ENCODE results near the gene PRICKLE3. TPM values are rescaled to one million over a fixed set of nuclear protein-coding genes. Genes with fewer than 3 reads are reported as not detected.
A peak's percentile ranks its signal among the peaks of the same experiment; 100 is the strongest.

Gene PRICKLE3
- total and polyA plus RNA-seq, 4 donors, result 7.6 to 16.3 (median 11.3) TPM

DNA sequence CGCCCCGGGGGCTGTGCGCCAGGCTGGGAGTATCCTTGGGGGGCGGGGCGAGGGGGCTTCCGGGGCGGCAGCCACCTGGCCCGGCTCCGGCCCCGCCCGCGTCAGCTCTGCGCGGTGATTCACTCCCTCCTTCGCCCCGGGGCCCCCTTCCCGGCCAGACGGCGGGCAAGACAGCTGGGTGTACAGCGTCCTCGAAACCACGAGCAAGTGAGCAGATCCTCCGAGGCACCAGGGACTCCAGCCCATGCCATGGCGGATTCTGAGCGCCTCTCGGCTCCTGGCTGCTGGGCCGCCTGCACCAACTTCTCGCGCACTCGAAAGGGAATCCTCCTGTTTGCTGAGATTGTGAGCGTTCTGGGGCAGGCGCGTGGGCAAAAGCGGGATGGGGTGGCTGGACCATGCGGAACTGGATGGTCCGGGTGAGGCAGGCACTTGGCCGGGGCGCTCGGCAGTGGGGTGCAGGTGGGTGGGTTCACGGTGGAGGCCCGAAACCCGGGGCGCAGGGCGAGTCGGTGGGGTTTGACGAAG is 14.4 kb downstream of the PRICKLE3 start, which contains the start of gene PLP2:
Gene PLP2, plus strand, starts transcription at position 147 of the 528 bp plus-strand sequence. Its CDS starts 103 bp downstream, at position 250.
- 0 to 42% methylated on average over 30 to 46 of the region's 46 CpGs for WGBS, 2 donors
- H3K9me3 ChIP-seq (ENCODE audit: control insufficient read depth in 4 of 4, insufficient read depth in 3 of 4, low read length in 3 of 4), result peaks cover 0 to 8% (median 1%) of the 10 kb centered on the region in 4 donors
- ATAC-seq (ENCODE audit: insufficient read depth, low FRiP score) (peak; percentile 31), DNase-seq (no peak)
- TF ChIP-seq, protein P1, sequence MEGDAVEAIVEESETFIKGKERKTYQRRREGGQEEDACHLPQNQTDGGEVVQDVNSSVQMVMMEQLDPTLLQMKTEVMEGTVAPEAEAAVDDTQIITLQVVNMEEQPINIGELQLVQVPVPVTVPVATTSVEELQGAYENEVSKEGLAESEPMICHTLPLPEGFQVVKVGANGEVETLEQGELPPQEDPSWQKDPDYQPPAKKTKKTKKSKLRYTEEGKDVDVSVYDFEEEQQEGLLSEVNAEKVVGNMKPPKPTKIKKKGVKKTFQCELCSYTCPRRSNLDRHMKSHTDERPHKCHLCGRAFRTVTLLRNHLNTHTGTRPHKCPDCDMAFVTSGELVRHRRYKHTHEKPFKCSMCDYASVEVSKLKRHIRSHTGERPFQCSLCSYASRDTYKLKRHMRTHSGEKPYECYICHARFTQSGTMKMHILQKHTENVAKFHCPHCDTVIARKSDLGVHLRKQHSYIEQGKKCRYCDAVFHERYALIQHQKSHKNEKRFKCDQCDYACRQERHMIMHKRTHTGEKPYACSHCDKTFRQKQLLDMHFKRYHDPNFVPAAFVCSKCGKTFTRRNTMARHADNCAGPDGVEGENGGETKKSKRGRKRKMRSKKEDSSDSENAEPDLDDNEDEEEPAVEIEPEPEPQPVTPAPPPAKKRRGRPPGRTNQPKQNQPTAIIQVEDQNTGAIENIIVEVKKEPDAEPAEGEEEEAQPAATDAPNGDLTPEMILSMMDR (IDR thresholded peaks at IDR 0.05; ENCODE audit: control extremely low read depth, extremely low read depth), result no peak
- peaks cover 0 to 9% (median 3%) of the 10 kb centered on the region in 4 donors for H3K36me3 ChIP-seq (ENCODE audit: control insufficient read depth in 4 of 4, insufficient read depth in 4 of 4, low read length in 4 of 4)
- H3K4me3 ChIP-seq, result peak within 1 kb of the TSS; percentile 28
- H3K9ac ChIP-seq (ENCODE audit: insufficient read depth in 1 of 2, low read length in 2 of 2), result no peak within 1 kb of the TSS
- H3K27ac ChIP-seq (ENCODE audit: low read depth in 1 of 2, low read length in 1 of 2), result peak within 1 kb of the TSS; percentile 88
- H3K4me1 ChIP-seq (ENCODE audit: control insufficient read depth in 5 of 5, insufficient read depth in 5 of 5, low read length in 5 of 5), result peaks cover 0 to 3% (median 0%) of the 10 kb centered on the region in 5 donors
- H3K27me3 ChIP-seq (ENCODE audit: control insufficient read depth in 3 of 3, insufficient read depth in 3 of 3, low read length in 2 of 3), result peaks cover 0 to 5% (median 4%) of the 10 kb centered on the region in 3 donors

DNA sequence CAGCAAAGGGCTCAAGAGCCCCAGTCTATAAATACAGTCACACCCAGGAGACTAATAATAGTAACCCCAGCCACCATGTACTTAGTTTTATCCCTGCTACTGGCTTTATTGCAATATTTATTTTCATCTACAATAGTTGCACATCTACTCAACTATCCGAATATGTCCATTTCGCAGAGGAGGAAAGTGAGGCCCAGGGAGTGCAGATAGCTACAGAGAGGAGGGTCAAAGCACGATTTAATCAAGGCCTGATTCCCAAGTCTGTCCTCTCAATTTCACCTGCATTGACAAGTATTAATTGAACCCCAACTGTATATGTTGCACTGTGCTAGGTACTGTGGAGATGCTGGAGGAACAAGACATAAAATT is 18.4 kb downstream of the PRICKLE3 start:
- Histone ChIP-seq H3K9me3 (ENCODE audit: control insufficient read depth in 4 of 4, insufficient read depth in 3 of 4, low read length in 3 of 4) (peaks cover 0 to 11% (median 1%) of the 10 kb centered on the region in 4 donors), H3K27me3 (ENCODE audit: control insufficient read depth in 3 of 3, insufficient read depth in 3 of 3, low read length in 2 of 3) (peaks cover 0 to 5% (median 4%) of the 10 kb centered on the region in 3 donors), H3K4me1 (ENCODE audit: control insufficient read depth in 5 of 5, insufficient read depth in 5 of 5, low read length in 5 of 5) (peaks cover 0 to 5% (median 0%) of the 10 kb centered on the region in 5 donors), H3K27ac (ENCODE audit: low read depth in 1 of 2, low read length in 1 of 2) (peak overlapping the region; percentile 82 to 94), H3K4me3 (no peak overlapping the region), H3K36me3 (ENCODE audit: control insufficient read depth in 4 of 4, insufficient read depth in 4 of 4, low read length in 4 of 4) (no peaks in the 10 kb centered on the region), H3K9ac (ENCODE audit: insufficient read depth in 1 of 2, low read length in 2 of 2) (no peak overlapping the region)
- no peak for DNase-seq
- WGBS, 2 donors, result 57 to 60% methylated on average over 3 of the region's 3 CpGs
- TF ChIP-seq, protein P1 (IDR thresholded peaks at IDR 0.05; ENCODE audit: control extremely low read depth, extremely low read depth), result no peak
- ATAC-seq (ENCODE audit: insufficient read depth, low FRiP score), result no peak

DNA sequence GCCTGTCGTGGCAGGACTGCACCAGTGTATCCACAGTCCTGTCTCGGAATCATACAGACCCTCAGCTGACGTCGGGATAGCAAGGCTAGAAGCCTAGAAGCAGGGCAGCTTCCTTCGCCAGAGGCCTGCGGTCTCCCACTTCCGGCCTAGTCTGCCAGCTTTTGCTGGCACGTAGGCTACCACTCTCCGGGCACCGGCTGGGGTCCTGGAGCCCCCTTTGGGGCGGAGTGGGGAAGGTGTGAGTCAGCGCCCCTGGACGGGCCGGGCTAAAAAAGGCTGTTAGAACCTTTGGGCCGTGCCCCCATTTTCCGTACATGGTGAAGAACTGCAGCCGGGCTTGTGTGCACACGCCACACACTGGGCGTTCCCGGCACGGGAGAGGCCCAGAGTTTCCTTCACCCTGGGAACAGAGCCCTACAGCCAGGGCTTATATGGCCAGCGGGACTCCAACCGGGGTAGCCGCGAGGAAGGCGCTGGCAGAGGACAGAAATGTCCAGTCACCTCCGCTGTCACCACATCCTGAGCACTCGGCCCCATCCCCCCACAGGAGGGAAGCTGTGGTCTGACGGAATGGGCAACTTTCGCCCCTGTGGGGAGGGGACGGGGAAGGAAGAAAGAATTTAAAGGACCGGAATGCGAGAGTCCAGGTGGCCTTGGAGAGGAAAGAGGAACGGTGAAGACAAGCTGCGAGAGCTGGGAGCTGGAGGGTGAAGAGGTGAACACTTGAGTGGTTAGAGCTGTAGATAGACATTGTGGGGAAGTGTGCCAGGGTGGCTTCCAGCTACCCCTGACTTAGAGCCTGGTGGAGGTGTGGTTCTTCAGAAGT is 19.0 kb downstream of the PRICKLE3 start:
- ATAC-seq (ENCODE audit: insufficient read depth, low FRiP score) (peak; percentile 27), DNase-seq (peak; percentile 45 to 63 (median 59))
- H3K27me3 ChIP-seq (ENCODE audit: control insufficient read depth in 3 of 3, insufficient read depth in 3 of 3, low read length in 2 of 3), result peaks cover 0 to 5% (median 4%) of the 10 kb centered on the region in 3 donors
- H3K36me3 ChIP-seq (ENCODE audit: control insufficient read depth in 4 of 4, insufficient read depth in 4 of 4, low read length in 4 of 4), result no peaks in the 10 kb centered on the region
- peak overlapping the region in 1 of 2 donors; percentile 5 for H3K9ac ChIP-seq (ENCODE audit: insufficient read depth in 1 of 2, low read length in 2 of 2)
- H3K4me3 ChIP-seq, result no peak overlapping the region
- H3K9me3 ChIP-seq (ENCODE audit: control insufficient read depth in 4 of 4, insufficient read depth in 3 of 4, low read length in 3 of 4), result peaks cover 0 to 11% (median 1%) of the 10 kb centered on the region in 4 donors
- H3K27ac ChIP-seq (ENCODE audit: low read depth in 1 of 2, low read length in 1 of 2), result peak overlapping the region; percentile 82 to 94
- H3K4me1 ChIP-seq (ENCODE audit: control insufficient read depth in 5 of 5, insufficient read depth in 5 of 5, low read length in 5 of 5), result peaks cover 0 to 5% (median 0%) of the 10 kb centered on the region in 5 donors
- WGBS, 2 donors, result 0 to 42% methylated on average over 32 to 35 of the region's 35 CpGs
- TF ChIP-seq, protein P1 (IDR thresholded peaks at IDR 0.05; ENCODE audit: control extremely low read depth, extremely low read depth), result no peak

Measured in lung (tissue), 12 donors.